Motor neuron (in vitro differentiated cells): Measurements from ENCODE around the gene STRIP1. TPM values are rescaled to one million over a fixed set of nuclear protein-coding genes. Genes with fewer than 3 reads are reported as not detected.

ENCODE experiments used
- ATAC-seq, 8 experiments: fragments of 200-7000 bp; cut with Tn5 transposase; replicated peaks in 6 of 8; 2 replicates each; pipeline ENCODE4 v1.8.0; 2021; ENCODE audit warnings: mild to moderate bottlenecking in 8 of 8, moderate library complexity in 8 of 8
- H3K27ac ChIP-seq, 2 donors: fragments of 250-450 bp; sonication (Bioruptor Pico); 2 replicates each; pipeline ENCODE4 v1.9.0; 2021; ENCODE audit warnings: antibody characterized with exemption in 2 of 2, mild to moderate bottlenecking in 2 of 2, moderate library complexity in 1 of 2
- H3K4me1 ChIP-seq, 2 donors: fragments of 250-450 bp; sonication (Bioruptor Pico); replicated peaks in 1 of 2; 2 replicates each; pipeline ENCODE4 v1.6.1; 2021; ENCODE audit warnings: antibody characterized with exemption in 2 of 2, mild to moderate bottlenecking in 2 of 2, moderate library complexity in 1 of 2
- H3K4me3 ChIP-seq, 5 donors: fragments of 250-450 bp; sonication (Bioruptor Pico); 2 replicates each; pipeline ENCODE4 v1.9.0; 2021; ENCODE audit warnings: antibody characterized with exemption in 5 of 5, mild to moderate bottlenecking in 5 of 5, moderate library complexity in 4 of 5
- WGBS, 10 experiments: fragments of 450-650 bp; shearing (Covaris generic); methylation state at CpG; one replicate each; pipeline ENCODE4 v1.0.0; 2022; 5-methylcytosine and 5-hydroxymethylcytosine counted together
- in situ Hi-C, 9 experiments: fragments of 400-800 bp; cut with MboI; loops; one replicate each; pipeline ENCODE4 v1.15.0; 2021; ENCODE audit warnings: low sequenced_read_pairs in 9 of 9, low pct_unique_long_range_greater_than_20kb in 2 of 9; ENCODE audit not compliant: unreplicated experiment in 9 of 9
- total RNA-seq, 8 experiments: library from RNA; unstranded; fragments of 300-600 nt; gene quantifications; 2 replicates each; pipeline versions ENCODE4 v1.2.3 to v1.2.4, GENCODE V29; 2022

The STRIP1 gene
- total RNA-seq, 8 experiments from 2014 or later, result 29.7 to 98.3 (median 60.3) TPM

GRCh38 chr1:110055493-110056284, 21.3 kb downstream of the STRIP1 start:
- no peak for ATAC-seq
- in situ Hi-C loops, result loop anchor here in 1 of 9 experiments (25.0 kb wide), 1 partner anchor 407 kb away; the partner anchor contains the start of gene PROK1
- no peak overlapping the region for H3K4me3 ChIP-seq
- H3K27ac ChIP-seq, result no peak overlapping the region
- 10 to 91% (median 83%) methylated on average over 1 to 5 of the region's 5 CpGs; no CpG with 5 or more reads in 1 of the 10 experiments for WGBS, 10 experiments
- peaks cover 12 to 14% of the 10 kb centered on the region in 2 donors for H3K4me1 ChIP-seq

- in situ Hi-C loops, result loop anchor here in 1 of 9 experiments (25.0 kb wide), 1 partner anchor 406 kb away; the partner anchor contains the start of gene PROK1
- peaks cover 12 to 14% of the 10 kb centered on the region in 2 donors for H3K4me1 ChIP-seq
- peak in 2 of 8 experiments; percentile 48 to 57 for ATAC-seq
- no peak overlapping the region for H3K4me3 ChIP-seq
- 9 to 94% (median 88%) methylated on average over 3 to 4 of the region's 4 CpGs; no CpG with 5 or more reads in 3 of the 10 experiments for WGBS, 10 experiments
- H3K27ac ChIP-seq, result no peak overlapping the region
These were observed 21.9 kb downstream of the STRIP1 start for GRCh38 chr1:110056285-110056683.

GRCh38 chr1:110056776-110057175, 22.4 kb downstream of the STRIP1 start:
- H3K4me1 ChIP-seq, result peaks cover 12 to 14% of the 10 kb centered on the region in 2 donors
- in situ Hi-C loops, result loop anchor here in 1 of 9 experiments (25.0 kb wide), 1 partner anchor 406 kb away; the partner anchor contains the start of gene PROK1
- 0 to 100% (median 93%) methylated on average over 1 to 3 of the region's 3 CpGs; no CpG with 5 or more reads in 3 of the 10 experiments for WGBS, 10 experiments
- peak in 2 of 8 experiments; percentile 74 to 77 for ATAC-seq
- H3K4me3 ChIP-seq, result no peak overlapping the region
- no peak overlapping the region for H3K27ac ChIP-seq

GRCh38 chr1:110057963-110058518, 23.6 kb downstream of the STRIP1 start:
- Histone ChIP-seq H3K4me1 (peaks cover 12 to 14% of the 10 kb centered on the region in 2 donors), H3K27ac (no peak overlapping the region), H3K4me3 (no peak overlapping the region)
- in situ Hi-C loops, result loop anchor here in 1 of 9 experiments (25.0 kb wide), 1 partner anchor 404 kb away; the partner anchor contains the start of gene PROK1
- peak in 6 of 8 experiments; percentile 20 to 72 (median 65) for ATAC-seq
- 0 to 100% (median 34%) methylated on average over 1 to 5 of the region's 7 CpGs; no CpG with 5 or more reads in 7 of the 10 experiments for WGBS, 10 experiments

- whole genome bisulfite sequencing, 10 experiments, result 43 to 100% (median 100%) methylated on average over 1 of the region's 1 CpG; no CpG with 5 or more reads in 4 of the 10 experiments
- in situ Hi-C loops, result loop anchor here in 1 of 9 experiments (25.0 kb wide), 1 partner anchor 404 kb away; the partner anchor contains the start of gene PROK1
- H3K4me3 ChIP-seq, result no peak overlapping the region
- H3K4me1 ChIP-seq, result peaks cover 12 to 14% of the 10 kb centered on the region in 2 donors
- no peak overlapping the region for H3K27ac ChIP-seq
- no peak for ATAC-seq
These were observed 24.2 kb downstream of the STRIP1 start for GRCh38 chr1:110058591-110058990.

- WGBS, 10 experiments, result 66 to 100% (median 90%) methylated on average over 1 to 4 of the region's 6 CpGs; no CpG with 5 or more reads in 3 of the 10 experiments
- H3K4me1 ChIP-seq, result peaks cover 12 to 14% of the 10 kb centered on the region in 2 donors
- no peak overlapping the region for H3K4me3 ChIP-seq
- H3K27ac ChIP-seq, result no peak overlapping the region
- in situ Hi-C loops, result loop anchor here in 1 of 9 experiments (25.0 kb wide), 1 partner anchor 403 kb away; the partner anchor contains the start of gene PROK1
- ATAC-seq, result no peak
These were observed 24.9 kb downstream of the STRIP1 start for GRCh38 chr1:110059133-110059863.

- WGBS, 10 experiments, result 50 to 100% (median 86%) methylated on average over 1 to 6 of the region's 9 CpGs; no CpG with 5 or more reads in 3 of the 10 experiments
- peaks cover 12 to 14% of the 10 kb centered on the region in 2 donors for H3K4me1 ChIP-seq
- peak in 1 of 8 experiments; percentile 63 for ATAC-seq
- H3K27ac ChIP-seq, result no peak overlapping the region
- no peak overlapping the region for H3K4me3 ChIP-seq
- in situ Hi-C loops, result loop anchor here in 1 of 9 experiments (25.0 kb wide), 1 partner anchor 402 kb away; the partner anchor contains the start of gene PROK1
These were observed 25.7 kb downstream of the STRIP1 start for GRCh38 chr1:110060034-110060661.

GRCh38 chr1:110060662-110061060, 26.2 kb downstream of the STRIP1 start:
- no peak for ATAC-seq
- Histone ChIP-seq H3K4me3 (no peak overlapping the region), H3K27ac (no peak overlapping the region), H3K4me1 (peaks cover 12 to 14% of the 10 kb centered on the region in 2 donors)
- in situ Hi-C loops, result loop anchor here in 1 of 9 experiments (25.0 kb wide), 1 partner anchor 402 kb away; the partner anchor contains the start of gene PROK1
- 90 to 100% (median 93%) methylated on average over 2 to 3 of the region's 7 CpGs; no CpG with 5 or more reads in 5 of the 10 experiments for WGBS, 10 experiments

GRCh38 chr1:110061341-110061740, 26.9 kb downstream of the STRIP1 start:
- WGBS, 10 experiments, result 97 to 100% (median 99%) methylated on average over 1 to 6 of the region's 10 CpGs; no CpG with 5 or more reads in 6 of the 10 experiments
- H3K4me3 ChIP-seq, result no peak overlapping the region
- in situ Hi-C loops, result loop anchor here in 1 of 9 experiments (25.0 kb wide), 1 partner anchor 401 kb away; the partner anchor contains the start of gene PROK1
- no peak for ATAC-seq
- no peak overlapping the region for H3K27ac ChIP-seq
- peaks cover 12 to 14% of the 10 kb centered on the region in 2 donors for H3K4me1 ChIP-seq

- Histone ChIP-seq H3K4me1 (peaks cover 8% of the 10 kb centered on the region in 2 donors), H3K4me3 (no peak overlapping the region), H3K27ac (no peak overlapping the region)
- in situ Hi-C loops, result loop anchor here in 1 of 9 experiments (25.0 kb wide), 1 partner anchor 400 kb away; the partner anchor contains the start of gene PROK1
- ATAC-seq, result no peak
- WGBS, 10 experiments, result 83 to 100% methylated on average over 1 to 2 of the region's 2 CpGs; no CpG with 5 or more reads in 8 of the 10 experiments
These were observed 28.2 kb downstream of the STRIP1 start for GRCh38 chr1:110062612-110063011.

- 33 to 90% (median 43%) methylated on average over 1 to 4 of the region's 4 CpGs; no CpG with 5 or more reads in 5 of the 10 experiments for WGBS, 10 experiments
- no peak for ATAC-seq
- Histone ChIP-seq H3K4me1 (peaks cover 0 to 3% of the 10 kb centered on the region in 2 donors), H3K27ac (no peak overlapping the region), H3K4me3 (no peak overlapping the region)
- in situ Hi-C loops, result loop anchor here in 1 of 9 experiments (25.0 kb wide), 1 partner anchor 399 kb away; the partner anchor contains the start of gene PROK1
These were observed 29.4 kb downstream of the STRIP1 start for GRCh38 chr1:110063781-110064180.
